OCI-LY3 (cell line): ENCODE results near the gene MYZAP.

ENCODE experiments used
- EZH2phosphoT487 ChIP-seq: fragments of 200-600 bp; shearing (Covaris generic); IDR thresholded peaks from 2 replicates; pipeline ENCODE4 v1.6.1; 2018; ENCODE audit warnings: antibody characterized with exemption, mixed run types, low read depth
- TF ChIP-seq, protein P1 (sequence below): fragments of 200-600, 300-600 bp; sonication (generic); IDR thresholded peaks from 2 replicates; pipeline ENCODE4 v1.5.1; 2014; ENCODE audit warnings: antibody characterized with exemption, low read length, low read depth

DNA sequence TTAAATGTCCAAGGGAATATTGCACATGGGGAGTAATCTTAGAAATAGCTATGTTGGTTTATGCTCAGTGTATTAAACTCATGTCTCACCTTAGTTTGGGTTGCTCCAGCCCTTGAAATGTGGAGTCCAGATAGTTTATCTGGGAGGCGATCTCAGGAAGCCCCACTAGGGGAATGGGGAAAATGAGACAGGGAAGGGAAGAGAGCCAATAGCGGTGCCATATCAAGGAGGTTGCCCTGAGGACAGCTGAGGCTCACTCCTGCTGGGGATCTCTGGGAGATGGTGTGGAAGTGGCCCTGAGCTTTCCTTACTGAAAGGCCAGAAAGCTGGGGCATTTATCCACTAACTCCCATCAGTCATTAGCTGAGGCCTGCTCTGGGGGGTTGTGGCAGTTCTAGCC, 71.6 kb downstream of the MYZAP start:
- TF ChIP-seq EZH2phosphoT487 = no peak
- TF ChIP-seq, protein P1, sequence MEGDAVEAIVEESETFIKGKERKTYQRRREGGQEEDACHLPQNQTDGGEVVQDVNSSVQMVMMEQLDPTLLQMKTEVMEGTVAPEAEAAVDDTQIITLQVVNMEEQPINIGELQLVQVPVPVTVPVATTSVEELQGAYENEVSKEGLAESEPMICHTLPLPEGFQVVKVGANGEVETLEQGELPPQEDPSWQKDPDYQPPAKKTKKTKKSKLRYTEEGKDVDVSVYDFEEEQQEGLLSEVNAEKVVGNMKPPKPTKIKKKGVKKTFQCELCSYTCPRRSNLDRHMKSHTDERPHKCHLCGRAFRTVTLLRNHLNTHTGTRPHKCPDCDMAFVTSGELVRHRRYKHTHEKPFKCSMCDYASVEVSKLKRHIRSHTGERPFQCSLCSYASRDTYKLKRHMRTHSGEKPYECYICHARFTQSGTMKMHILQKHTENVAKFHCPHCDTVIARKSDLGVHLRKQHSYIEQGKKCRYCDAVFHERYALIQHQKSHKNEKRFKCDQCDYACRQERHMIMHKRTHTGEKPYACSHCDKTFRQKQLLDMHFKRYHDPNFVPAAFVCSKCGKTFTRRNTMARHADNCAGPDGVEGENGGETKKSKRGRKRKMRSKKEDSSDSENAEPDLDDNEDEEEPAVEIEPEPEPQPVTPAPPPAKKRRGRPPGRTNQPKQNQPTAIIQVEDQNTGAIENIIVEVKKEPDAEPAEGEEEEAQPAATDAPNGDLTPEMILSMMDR = no peak
